ENCODE results near the gene ATP10B. TPM values are rescaled to one million over a fixed set of nuclear protein-coding genes. Genes with fewer than 3 reads are reported as not detected.

ATP10B gene
- total RNA-seq, 6 experiments from 2014 or later = 0.06 to 1.4 (median 0.51) TPM; not detected in 3

DNA sequence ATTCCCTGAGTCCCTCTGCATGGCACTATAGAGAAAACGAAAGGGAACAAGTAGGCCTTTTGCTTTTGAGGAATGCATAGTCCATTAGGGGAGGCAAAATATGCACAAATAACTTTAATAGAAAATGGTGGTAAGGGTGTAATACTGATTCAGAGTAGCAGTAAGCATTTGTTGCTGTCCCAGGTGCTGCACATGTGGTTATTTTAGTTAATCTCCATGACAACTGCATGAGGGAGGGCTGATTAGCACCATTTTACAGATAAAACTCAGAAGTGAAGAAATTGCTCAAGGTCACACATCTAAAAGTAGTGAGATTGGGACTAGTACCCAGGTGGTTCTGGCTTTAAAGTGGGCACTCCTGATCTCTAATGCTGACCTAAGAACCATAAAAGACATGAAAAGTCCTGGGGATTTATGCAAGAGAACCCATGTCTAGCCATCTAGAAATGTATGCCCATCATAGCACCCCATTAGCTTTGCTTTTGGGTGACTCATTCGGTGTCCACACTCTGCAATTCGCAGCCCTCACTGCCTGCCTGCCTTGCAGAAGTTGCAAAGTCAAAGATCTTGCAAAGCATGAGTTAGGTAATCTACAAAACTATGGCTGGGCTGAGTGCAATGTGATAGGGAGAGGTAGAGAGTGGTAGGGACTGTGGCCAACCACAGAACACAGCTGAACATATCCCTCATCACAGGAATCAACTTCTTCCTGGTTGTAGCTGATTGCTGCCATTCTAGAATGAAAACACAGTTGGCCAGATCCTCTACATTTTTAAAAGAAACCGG is 235.1 kb downstream of the ATP10B start:
- no peaks in the 10 kb centered on the region for H3K36me3 ChIP-seq
- H3K27ac ChIP-seq = no peak overlapping the region
- no peaks in the 10 kb centered on the region for H3K4me1 ChIP-seq
- ATAC-seq (no peak), DNase-seq (no peak)
- TF ChIP-seq POLR2A (IDR thresholded peaks at IDR 0.05) = no peak
- TF ChIP-seq, protein P1, sequence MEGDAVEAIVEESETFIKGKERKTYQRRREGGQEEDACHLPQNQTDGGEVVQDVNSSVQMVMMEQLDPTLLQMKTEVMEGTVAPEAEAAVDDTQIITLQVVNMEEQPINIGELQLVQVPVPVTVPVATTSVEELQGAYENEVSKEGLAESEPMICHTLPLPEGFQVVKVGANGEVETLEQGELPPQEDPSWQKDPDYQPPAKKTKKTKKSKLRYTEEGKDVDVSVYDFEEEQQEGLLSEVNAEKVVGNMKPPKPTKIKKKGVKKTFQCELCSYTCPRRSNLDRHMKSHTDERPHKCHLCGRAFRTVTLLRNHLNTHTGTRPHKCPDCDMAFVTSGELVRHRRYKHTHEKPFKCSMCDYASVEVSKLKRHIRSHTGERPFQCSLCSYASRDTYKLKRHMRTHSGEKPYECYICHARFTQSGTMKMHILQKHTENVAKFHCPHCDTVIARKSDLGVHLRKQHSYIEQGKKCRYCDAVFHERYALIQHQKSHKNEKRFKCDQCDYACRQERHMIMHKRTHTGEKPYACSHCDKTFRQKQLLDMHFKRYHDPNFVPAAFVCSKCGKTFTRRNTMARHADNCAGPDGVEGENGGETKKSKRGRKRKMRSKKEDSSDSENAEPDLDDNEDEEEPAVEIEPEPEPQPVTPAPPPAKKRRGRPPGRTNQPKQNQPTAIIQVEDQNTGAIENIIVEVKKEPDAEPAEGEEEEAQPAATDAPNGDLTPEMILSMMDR (IDR thresholded peaks at IDR 0.05) = no peak
- H3K4me3 ChIP-seq = no peak overlapping the region
- no peaks in the 10 kb centered on the region for H3K9me3 ChIP-seq
- WGBS (ENCODE audit: insufficient coverage, low coverage, low lambda C conversion rate, missing lambda C conversion rate) = 45% methylated on average over 4 of the region's 4 CpGs
- H3K27me3 ChIP-seq = no peaks in the 10 kb centered on the region
- intact Hi-C loops (cut with DNase I) = no loop called here

DNA sequence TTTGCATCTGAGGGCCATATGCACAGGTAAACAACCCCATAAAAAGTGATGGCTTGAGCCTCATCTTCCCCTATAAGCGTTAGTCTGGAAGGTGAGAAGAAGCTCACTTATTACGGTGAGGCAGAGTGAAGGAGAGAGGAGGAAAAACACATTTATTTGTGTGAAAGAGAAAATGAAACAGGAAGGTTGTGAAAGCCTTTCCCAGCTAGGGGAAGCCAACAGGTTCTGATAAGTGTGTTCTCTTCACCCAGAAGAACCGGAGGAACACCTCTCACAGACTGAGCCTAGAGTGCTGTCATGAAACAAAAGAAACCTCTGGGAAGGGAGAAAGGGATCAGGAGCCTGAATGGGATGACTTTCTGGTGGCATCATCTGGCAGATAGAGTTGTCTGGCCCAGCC is 237.9 kb downstream of the ATP10B start:
- 69% methylated on average over 3 of the region's 3 CpGs for WGBS (ENCODE audit: insufficient coverage, low coverage, low lambda C conversion rate, missing lambda C conversion rate)
- H3K4me1 ChIP-seq = no peaks in the 10 kb centered on the region
- no peaks in the 10 kb centered on the region for H3K9me3 ChIP-seq
- TF ChIP-seq, protein P1 (IDR thresholded peaks at IDR 0.05) = no peak
- no peak for TF ChIP-seq POLR2A (IDR thresholded peaks at IDR 0.05)
- intact Hi-C loops (cut with DNase I) = no loop called here
- H3K4me3 ChIP-seq = no peak overlapping the region
- H3K27ac ChIP-seq = no peak overlapping the region
- H3K36me3 ChIP-seq = no peaks in the 10 kb centered on the region
- ATAC-seq (no peak), DNase-seq (no peak)
- no peaks in the 10 kb centered on the region for H3K27me3 ChIP-seq

DNA sequence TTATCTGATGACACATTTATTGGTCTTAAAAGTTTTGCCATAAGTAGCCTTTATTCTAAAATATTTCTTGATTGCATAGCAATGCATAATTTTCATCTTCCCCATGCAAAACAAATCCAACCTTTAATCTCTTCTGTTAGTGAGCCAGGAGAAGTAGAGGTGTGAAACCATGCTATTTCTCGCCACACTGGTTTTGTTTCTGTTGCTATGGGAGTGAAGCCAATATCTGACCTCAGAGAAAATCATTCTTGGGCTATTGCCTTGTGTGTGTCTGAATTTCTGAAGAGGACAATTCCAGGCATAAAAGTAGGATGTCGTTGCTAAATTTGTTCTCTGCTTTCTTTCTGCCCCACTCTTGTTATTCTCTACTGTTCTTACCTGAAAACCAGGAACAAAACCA is 246.7 kb downstream of the ATP10B start:
- ATAC-seq (no peak), DNase-seq (no peak)
- Histone ChIP-seq H3K27me3 (no peaks in the 10 kb centered on the region), H3K9me3 (no peaks in the 10 kb centered on the region), H3K27ac (no peak overlapping the region), H3K4me3 (no peak overlapping the region), H3K4me1 (no peaks in the 10 kb centered on the region), H3K36me3 (no peaks in the 10 kb centered on the region)
- TF ChIP-seq, protein P1 (IDR thresholded peaks at IDR 0.05) = no peak
- TF ChIP-seq POLR2A (IDR thresholded peaks at IDR 0.05) = no peak
- intact Hi-C loops (cut with DNase I) = no loop called here
- 53% methylated on average over 2 of the region's 2 CpGs for WGBS (ENCODE audit: insufficient coverage, low coverage, low lambda C conversion rate, missing lambda C conversion rate)

DNA sequence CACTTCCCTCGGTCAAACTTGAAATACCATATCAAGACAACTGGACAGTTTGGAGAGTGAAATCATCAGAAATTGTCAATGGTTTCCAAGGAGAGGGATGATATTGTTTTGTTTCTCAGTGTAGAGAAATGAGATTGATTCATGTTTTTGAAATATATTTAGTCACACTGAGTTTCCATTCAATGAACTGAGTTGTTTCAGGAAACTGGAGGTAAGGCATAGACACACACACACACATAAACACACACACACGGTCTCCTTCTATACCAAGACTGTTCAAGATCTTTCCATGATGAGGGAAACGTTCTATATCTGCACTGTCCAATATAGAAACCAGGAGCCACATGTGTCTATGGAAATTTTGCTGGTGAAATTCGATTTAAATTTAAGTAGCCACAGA is 247.5 kb downstream of the ATP10B start:
- no peak overlapping the region for H3K4me3 ChIP-seq
- WGBS (ENCODE audit: insufficient coverage, low coverage, low lambda C conversion rate, missing lambda C conversion rate) = 51% methylated on average over 4 of the region's 4 CpGs
- no peak for TF ChIP-seq POLR2A (IDR thresholded peaks at IDR 0.05)
- TF ChIP-seq, protein P1 (IDR thresholded peaks at IDR 0.05) = no peak
- intact Hi-C loops (cut with DNase I) = no loop called here
- H3K27ac ChIP-seq = no peak overlapping the region
- DNase-seq (no peak), ATAC-seq (no peak)
- H3K4me1 ChIP-seq = no peaks in the 10 kb centered on the region
- no peaks in the 10 kb centered on the region for H3K9me3 ChIP-seq
- no peaks in the 10 kb centered on the region for H3K36me3 ChIP-seq
- H3K27me3 ChIP-seq = no peaks in the 10 kb centered on the region
